ENCODE data around the gene NEK4. TPM values are rescaled to one million over a fixed set of nuclear protein-coding genes. Genes with fewer than 3 reads are reported as not detected.

The NEK4 gene
- total RNA-seq, 1 donor from 2014 or later = 25.1 TPM

- intact Hi-C loops (cut with micrococcal nuclease) = loop anchor here (1.0 to 10.0 kb wide), 10 partner anchors 15 to 1179 kb away; partner anchors contain the start of genes ACTR8, GNL3, NISCH and RFT1
Measured at GRCh38 chr3:52705688-52706686, 64.8 kb downstream of the NEK4 start, which contains the start of the genes GLT8D1 and SPCS1. GLT8D1 (minus strand) TSS chr3:52705791; CDS start chr3:52700460, 5,331 bp downstream. SPCS1 (plus strand) TSS chr3:52706106; CDS start chr3:52706247, 141 bp downstream.

GRCh38 chr3:52705438-52705687 lies 65.4 kb downstream of the NEK4 start:
- intact Hi-C loops (cut with micrococcal nuclease) = loop anchor here (1.0 to 10.0 kb wide), 4 partner anchors 192 to 1179 kb away; partner anchors contain the start of genes ACTR8, NISCH, RFT1 and STIMATE

DNA sequence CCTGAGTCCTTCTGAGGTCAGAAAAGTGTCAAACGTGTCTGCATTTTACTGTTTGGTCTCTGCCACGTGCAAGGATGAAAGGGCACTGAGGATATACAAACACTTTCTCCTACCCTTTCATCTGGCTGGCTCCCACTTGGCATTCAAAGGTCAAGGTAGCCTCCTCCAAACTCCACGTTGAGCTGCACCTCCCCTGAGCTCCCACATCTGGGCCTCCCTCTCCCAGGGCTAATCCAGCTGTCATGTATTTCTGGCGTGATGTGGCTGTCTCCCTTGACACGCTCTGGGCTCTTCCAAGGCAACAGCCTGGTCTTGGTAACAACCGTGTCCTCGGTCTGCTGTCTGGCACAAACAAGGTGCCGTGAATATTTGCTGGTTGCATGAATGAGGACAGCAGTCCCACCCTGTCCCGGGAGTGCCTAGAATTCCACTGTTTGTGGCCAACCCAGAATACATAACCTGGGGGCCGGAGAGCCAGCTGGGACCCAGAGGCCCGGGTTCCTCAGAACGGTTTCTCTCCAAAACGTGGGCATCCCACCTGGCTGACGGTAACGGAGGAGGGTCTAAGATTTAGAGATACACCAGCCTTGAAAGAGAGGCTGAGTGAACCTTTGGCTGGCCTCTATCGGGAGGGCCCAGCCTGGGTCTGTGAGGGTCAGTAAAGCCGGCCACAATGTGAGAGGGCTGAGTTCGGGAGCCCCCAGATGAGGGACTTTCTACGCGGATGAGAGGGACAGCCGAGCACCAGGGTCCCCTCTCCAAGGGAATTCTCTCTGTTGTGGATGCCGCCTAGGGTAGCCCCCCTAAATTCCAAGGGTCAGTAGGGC lies 65.9 kb downstream of the NEK4 start:
- intact Hi-C loops (cut with micrococcal nuclease) = loop anchor here (1.0 to 10.0 kb wide), 4 partner anchors 192 to 1180 kb away; partner anchors contain the start of genes ACTR8, NISCH, RFT1 and STIMATE

DNA sequence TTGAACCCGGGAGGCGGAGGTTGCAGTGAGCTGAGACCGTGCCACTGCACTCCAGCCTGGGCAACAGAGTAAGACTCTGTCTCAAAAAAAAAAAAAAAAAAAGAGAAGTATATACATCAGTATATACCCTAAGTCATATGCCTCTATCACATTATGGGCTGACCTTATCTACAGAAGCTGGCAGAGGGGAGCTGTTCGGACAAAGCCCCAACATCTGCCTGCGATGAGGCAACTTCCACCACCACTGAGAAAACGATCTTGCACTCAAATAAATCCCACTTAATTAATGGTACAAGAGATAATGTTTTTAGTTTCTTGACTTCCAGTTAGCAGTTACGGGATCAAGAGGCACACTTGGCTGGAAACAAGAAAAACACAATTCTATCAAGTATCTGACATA lies 67.4 kb downstream of the NEK4 start:
- intact Hi-C loops (cut with micrococcal nuclease) = loop anchor here (10.0 kb wide), 1 partner anchor 1181 kb away; the partner anchor contains the start of gene ACTR8

- intact Hi-C loops (cut with micrococcal nuclease) = no loop called here
Measured at GRCh38 chr3:52697632-52697965, 73.1 kb downstream of the NEK4 start.

DNA sequence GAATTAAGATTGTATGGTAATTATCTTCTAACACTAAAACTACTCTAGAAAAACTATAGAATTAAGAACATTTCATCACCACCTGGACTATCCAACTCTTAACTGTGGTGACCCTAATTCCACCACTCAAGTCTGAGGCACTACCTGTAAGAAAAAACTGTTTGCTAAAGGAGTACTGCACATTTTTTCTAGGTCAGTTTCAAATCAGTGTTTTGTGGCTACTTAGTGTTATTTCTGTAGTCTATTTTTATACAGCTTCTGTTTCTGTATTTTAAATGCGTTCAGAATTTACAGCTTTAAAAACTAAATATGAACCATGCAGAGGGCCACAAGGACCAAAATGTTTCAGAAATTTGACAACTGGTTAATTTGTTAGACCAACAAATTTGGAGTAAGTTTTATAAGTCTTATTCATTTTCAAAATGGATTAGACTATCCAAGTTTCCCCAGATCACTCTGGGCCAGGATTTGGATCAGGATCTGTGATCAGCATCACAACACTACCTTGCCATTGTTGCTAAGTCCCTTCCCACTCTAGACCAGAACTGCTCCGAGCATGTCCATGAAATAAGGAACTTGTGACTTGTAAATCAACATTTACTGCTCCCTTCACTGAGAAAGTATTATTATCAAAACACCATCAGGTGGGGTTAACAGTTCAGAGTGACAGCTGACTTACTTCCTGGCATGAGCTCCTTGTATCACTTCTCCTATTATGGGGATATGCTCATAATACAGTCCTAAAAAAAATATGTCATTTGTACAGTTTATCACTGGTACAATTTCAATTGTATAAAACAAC lies 73.7 kb downstream of the NEK4 start:
- intact Hi-C loops (cut with micrococcal nuclease) = no loop called here

DNA sequence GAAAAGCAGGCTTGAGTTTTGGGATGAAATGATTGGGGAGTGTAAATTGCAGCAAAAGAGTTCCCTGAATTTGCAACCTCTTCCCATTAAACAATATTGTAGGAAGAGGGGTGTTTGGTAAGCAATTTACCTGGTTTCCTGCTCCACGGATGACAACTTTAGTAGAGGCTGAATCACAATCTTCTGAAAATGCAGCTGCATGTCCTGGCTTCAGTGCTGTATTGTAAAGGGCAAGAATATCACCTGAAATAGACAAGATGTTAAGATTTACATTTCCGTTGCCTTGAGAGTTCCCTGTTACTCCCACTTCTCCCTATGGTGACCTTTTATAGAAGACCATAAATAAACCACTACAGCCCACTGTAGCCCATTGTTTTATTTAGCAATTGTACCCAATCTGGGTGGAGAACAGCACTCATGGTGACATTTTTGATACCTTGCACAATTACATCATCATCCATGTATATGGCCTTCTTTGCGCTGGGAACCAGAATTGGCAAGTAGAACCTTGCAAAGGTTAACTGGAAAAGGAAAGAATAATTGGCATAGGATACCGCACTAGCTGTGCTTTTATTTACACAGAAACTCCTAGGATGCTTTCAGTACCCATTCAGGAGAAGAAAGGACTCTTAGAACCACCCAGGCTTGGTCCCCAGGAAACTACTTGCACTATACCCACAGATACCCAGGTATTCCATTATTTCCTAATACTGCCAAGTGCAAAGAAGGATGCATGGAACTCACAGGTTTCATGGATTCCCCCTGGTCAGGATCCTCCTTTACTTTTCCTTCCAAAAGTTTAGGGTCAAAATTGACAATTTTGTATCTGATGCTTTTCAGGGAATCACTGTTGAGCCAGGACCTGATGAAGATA lies 74.7 kb downstream of the NEK4 start:
- intact Hi-C loops (cut with micrococcal nuclease) = no loop called here

DNA sequence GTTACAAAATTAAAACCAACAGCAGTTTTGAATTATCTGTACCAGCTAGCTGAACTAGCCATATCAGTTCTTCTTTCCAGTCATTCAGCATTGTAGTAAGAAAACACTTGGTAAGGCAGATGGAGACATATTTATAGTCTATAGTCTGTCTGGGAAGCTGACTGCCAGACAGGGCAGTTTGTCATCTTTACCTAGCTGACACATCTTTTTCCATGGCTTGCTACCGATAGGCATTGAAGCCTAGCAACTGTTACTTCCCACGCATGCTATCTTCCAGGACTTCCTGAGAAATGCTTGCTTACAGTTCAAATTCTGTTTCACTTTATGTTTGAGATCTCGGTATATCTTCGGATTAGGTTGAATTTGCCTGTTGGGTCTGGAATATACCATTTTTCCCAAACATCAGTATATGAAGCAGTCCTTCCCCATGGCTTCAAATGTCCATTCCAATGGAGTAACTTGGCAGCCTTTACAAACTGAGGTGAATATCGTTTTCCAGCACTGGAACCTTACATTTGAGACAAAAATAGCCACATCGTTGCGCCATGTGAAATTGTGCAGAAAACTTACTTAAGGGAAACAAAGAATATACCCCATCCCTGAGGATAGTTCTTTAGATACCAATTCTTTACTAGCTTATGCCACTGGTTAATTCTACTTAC lies 76.1 kb downstream of the NEK4 start:
- intact Hi-C loops (cut with micrococcal nuclease) = no loop called here

DNA sequence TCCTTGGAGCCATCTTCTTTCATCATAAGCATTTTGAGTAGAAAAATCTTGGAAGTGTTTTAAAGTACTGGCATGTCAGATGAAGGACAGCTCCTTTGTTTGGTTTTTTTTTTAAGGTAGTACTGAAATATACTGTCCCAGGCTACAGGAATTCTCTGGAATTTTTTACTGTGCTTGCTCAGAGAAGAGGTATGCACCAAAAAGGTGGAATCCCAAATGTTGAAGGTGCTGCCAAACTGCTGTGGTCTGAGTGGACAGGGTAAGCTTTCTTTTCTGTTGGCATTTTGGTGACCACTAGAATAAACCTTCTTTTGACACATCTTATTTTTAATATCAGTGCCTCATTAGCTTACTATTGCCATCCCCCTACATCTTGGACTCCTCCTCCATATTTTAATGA lies 77.7 kb downstream of the NEK4 start:
- intact Hi-C loops (cut with micrococcal nuclease) = no loop called here

- intact Hi-C loops (cut with micrococcal nuclease) = no loop called here
Measured at GRCh38 chr3:52690560-52690959, 80.2 kb downstream of the NEK4 start.

- intact Hi-C loops (cut with micrococcal nuclease) = loop anchor here (5.0 to 10.0 kb wide), 6 partner anchors 232 to 1304 kb away; partner anchors contain the start of genes DCP1A, MANF, NISCH and POC1A
Measured at GRCh38 chr3:52689151-52689550, 81.6 kb downstream of the NEK4 start.

- intact Hi-C loops (cut with micrococcal nuclease) = loop anchor here (5.0 to 10.0 kb wide), 6 partner anchors 231 to 1303 kb away; partner anchors contain the start of genes DCP1A, MANF, NISCH and POC1A
Measured at GRCh38 chr3:52688266-52688665, 82.5 kb downstream of the NEK4 start.

GRCh38 chr3:52685709-52686691 lies 84.7 kb downstream of the NEK4 start, which contains the start of the genes GNL3 and PBRM1:
GNL3 (plus strand) TSS chr3:52686032; CDS start chr3:52686093, 61 bp downstream.
PBRM1 (minus strand) TSS chr3:52685913.
- intact Hi-C loops (cut with micrococcal nuclease) = loop anchor here (1.0 to 10.0 kb wide), 14 partner anchors 15 to 1301 kb away; partner anchors contain the start of genes DCP1A, MANF, NEK4 and NISCH

DNA sequence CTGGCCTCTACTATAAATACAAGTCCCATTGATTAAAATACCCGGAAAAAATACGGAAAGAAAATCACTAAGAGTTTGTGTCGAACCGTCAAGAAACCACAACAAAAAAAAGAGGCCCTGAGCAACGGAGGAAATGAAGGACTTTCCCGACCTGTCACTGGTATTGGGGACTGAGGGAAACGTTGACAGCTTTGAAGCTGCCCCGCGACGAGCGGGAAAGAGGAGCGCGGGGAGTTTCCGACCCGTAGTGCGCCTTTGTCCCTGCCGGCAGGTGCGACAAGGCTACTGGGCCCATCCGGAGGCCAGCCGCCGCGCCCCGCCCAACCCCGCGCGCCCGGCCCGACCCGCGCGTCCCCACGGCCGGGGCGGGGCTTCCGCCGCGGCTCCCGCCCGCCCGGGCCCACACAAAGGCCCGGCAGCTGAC lies 85.4 kb downstream of the NEK4 start:
- intact Hi-C loops (cut with micrococcal nuclease) = loop anchor here (1.0 to 10.0 kb wide), 10 partner anchors 14 to 1300 kb away; partner anchors contain the start of genes DCP1A, MANF, NISCH and POC1A

GRCh38 chr3:52684184-52684583 lies 86.6 kb downstream of the NEK4 start:
- intact Hi-C loops (cut with micrococcal nuclease) = loop anchor here (10.0 kb wide), 3 partner anchors 571 to 1299 kb away; partner anchors contain the start of genes DCP1A, MANF and TKT

- intact Hi-C loops (cut with micrococcal nuclease) = loop anchor here (10.0 kb wide), 3 partner anchors 571 to 1299 kb away; partner anchors contain the start of genes DCP1A, MANF and TKT
Measured at GRCh38 chr3:52683611-52684010, 87.1 kb downstream of the NEK4 start.

GRCh38 chr3:52682016-52682415 lies 88.7 kb downstream of the NEK4 start:
- intact Hi-C loops (cut with micrococcal nuclease) = loop anchor here (10.0 kb wide), 3 partner anchors 573 to 1297 kb away; partner anchors contain the start of genes DCP1A, MANF and TKT
